Measurements from ENCODE around the gene C1orf198. TPM values are rescaled to one million over a fixed set of nuclear protein-coding genes. Genes with fewer than 3 reads are reported as not detected.

The C1orf198 gene
- polyA plus RNA-seq, 1 of the 3 experiments (the other 2 are of a cell fraction): 12.3 TPM

- no peak for TF ChIP-seq FOSL2 (IDR thresholded peaks at IDR 0.05; ENCODE audit: borderline replicate concordance, low read depth)
- no peak for TF ChIP-seq TAF1 (IDR thresholded peaks at IDR 0.05; ENCODE audit: borderline replicate concordance, low read depth, low read length)
- TF ChIP-seq, protein P1, sequence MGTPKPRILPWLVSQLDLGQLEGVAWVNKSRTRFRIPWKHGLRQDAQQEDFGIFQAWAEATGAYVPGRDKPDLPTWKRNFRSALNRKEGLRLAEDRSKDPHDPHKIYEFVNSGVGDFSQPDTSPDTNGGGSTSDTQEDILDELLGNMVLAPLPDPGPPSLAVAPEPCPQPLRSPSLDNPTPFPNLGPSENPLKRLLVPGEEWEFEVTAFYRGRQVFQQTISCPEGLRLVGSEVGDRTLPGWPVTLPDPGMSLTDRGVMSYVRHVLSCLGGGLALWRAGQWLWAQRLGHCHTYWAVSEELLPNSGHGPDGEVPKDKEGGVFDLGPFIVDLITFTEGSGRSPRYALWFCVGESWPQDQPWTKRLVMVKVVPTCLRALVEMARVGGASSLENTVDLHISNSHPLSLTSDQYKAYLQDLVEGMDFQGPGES (IDR thresholded peaks at IDR 0.05; ENCODE audit: low read depth, low read length): no peak
- TF ChIP-seq GABPA (IDR thresholded peaks at IDR 0.05; ENCODE audit: low read depth): no peak
- TF ChIP-seq NFIC (IDR thresholded peaks at IDR 0.05; ENCODE audit: borderline replicate concordance): no peak
- TF ChIP-seq, protein P2, sequence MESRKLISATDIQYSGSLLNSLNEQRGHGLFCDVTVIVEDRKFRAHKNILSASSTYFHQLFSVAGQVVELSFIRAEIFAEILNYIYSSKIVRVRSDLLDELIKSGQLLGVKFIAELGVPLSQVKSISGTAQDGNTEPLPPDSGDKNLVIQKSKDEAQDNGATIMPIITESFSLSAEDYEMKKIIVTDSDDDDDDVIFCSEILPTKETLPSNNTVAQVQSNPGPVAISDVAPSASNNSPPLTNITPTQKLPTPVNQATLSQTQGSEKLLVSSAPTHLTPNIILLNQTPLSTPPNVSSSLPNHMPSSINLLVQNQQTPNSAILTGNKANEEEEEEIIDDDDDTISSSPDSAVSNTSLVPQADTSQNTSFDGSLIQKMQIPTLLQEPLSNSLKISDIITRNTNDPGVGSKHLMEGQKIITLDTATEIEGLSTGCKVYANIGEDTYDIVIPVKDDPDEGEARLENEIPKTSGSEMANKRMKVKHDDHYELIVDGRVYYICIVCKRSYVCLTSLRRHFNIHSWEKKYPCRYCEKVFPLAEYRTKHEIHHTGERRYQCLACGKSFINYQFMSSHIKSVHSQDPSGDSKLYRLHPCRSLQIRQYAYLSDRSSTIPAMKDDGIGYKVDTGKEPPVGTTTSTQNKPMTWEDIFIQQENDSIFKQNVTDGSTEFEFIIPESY (IDR thresholded peaks at IDR 0.05; ENCODE audit: borderline replicate concordance, low read depth): no peak
- no peak for TF ChIP-seq RAD21 (IDR thresholded peaks at IDR 0.05; ENCODE audit: low read length)
- no peak for TF ChIP-seq USF2 (IDR thresholded peaks at IDR 0.05; ENCODE audit: borderline replicate concordance, low read depth, low read length)
- no peak for TF ChIP-seq MEF2A (IDR thresholded peaks at IDR 0.05; ENCODE audit: borderline replicate concordance, low read depth)
- TF ChIP-seq CTCF (IDR thresholded peaks at IDR 0.05): no peak
These were observed 34.1 kb upstream of the C1orf198 start (continued) for GRCh38 chr1:230902349-230902923.

DNA sequence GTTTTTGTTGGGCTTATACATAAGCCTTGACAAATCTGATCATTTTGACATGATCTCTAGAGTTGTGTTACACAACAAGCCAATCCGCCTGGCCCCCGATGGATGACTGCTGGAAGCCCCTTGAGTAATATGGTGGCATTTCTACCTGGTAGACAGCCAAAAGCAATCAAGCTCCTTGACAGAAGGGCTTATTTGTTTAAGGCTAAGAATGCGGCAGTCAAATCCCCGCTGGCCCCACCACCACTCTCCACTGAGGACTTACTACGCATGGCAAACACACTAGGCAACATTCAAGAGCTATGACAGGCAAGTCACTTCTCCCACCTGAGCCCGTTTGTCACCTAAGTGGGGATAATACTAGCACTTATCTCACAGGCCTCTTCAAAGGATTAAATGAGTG, 33.4 kb upstream of the C1orf198 start:
- ChIA-PET CTCF (interaction anchor here (0.6 to 1.2 kb wide), 3 partner anchors 8 to 303 kb away, joined by 3 read pairs; no protein-coding TSS in a partner anchor), POLR2A (no interaction called here)
- H2AFZ ChIP-seq (ENCODE audit: low read depth): no peak overlapping the region
- WGBS (ENCODE audit: low lambda C conversion rate): 100% methylated on average over 4 of the region's 6 CpGs
- H3K4me2 ChIP-seq: no peak overlapping the region
- DNase-seq: no peak
- TF ChIP-seq MXI1 (IDR thresholded peaks at IDR 0.05; ENCODE audit: low read depth, low read length) (no peak), USF2 (IDR thresholded peaks at IDR 0.05; ENCODE audit: borderline replicate concordance, low read depth, low read length) (no peak), GATA2 (CRISPR knock-in tag; IDR thresholded peaks at IDR 0.05) (no peak), NRF1 (IDR thresholded peaks at IDR 0.05; ENCODE audit: low read depth, low read length) (no peak), TEAD4 (IDR thresholded peaks at IDR 0.05; ENCODE audit: borderline replicate concordance, insufficient read depth) (no peak)
- peaks cover 0 to 16% of the 10 kb centered on the region in 2 experiments for H3K36me3 ChIP-seq (replicated peaks in 1 of 2; ENCODE audit: control insufficient read depth in 1 of 2, insufficient read depth in 2 of 2, low read length in 1 of 2)
- H3K9ac ChIP-seq: no peak overlapping the region
- H4K20me1 ChIP-seq (ENCODE audit: insufficient read depth): no peaks in the 10 kb centered on the region
- H3K4me3 ChIP-seq (ENCODE audit: low read depth in 2 of 2, low read length in 1 of 2): no peak overlapping the region
- no peak overlapping the region for H3K27ac ChIP-seq (ENCODE audit: low read depth in 2 of 2, low read length in 1 of 2)
- H3K9me3 ChIP-seq: no peaks in the 10 kb centered on the region
- no peaks in the 10 kb centered on the region for H3K27me3 ChIP-seq (ENCODE audit: insufficient read depth)
- H3K4me1 ChIP-seq (ENCODE audit: control insufficient read depth in 1 of 2, insufficient read depth in 2 of 2, low read depth in 1 of 2, low read length in 1 of 2): no peaks in the 10 kb centered on the region
- no peaks in the 10 kb centered on the region for H3K9me2 ChIP-seq
- peaks cover 3% of the 10 kb centered on the region for H3F3A ChIP-seq (replicated peaks; ENCODE audit: insufficient read depth)
- H3K79me2 ChIP-seq (ENCODE audit: insufficient read depth): no peaks in the 10 kb centered on the region
